HPDE6-E6E7 (cell line): Measurements from ENCODE around the gene PLEKHA6.
"Not testable (repeated sequence)": the region's sequence is repeated elsewhere in the genome, so short reads cannot be mapped to it uniquely, and the experiment has no call there.

ENCODE experiments used
- DNase-seq: peaks from one replicate; pipeline ENCODE4 v3.0.0; 2011; ENCODE audit warnings: missing footprints; ENCODE audit errors: extremely low spot score

PLEKHA6 gene

GRCh38 chr1:204242920-204243319, 116.8 kb downstream of the PLEKHA6 start:
- no peak for DNase-seq

- DNase-seq: no peak
Observed at GRCh38 chr1:204241914-204242313, 117.8 kb downstream of the PLEKHA6 start.

GRCh38 chr1:204241050-204241449, 118.7 kb downstream of the PLEKHA6 start:
- DNase-seq: peak; percentile 37

GRCh38 chr1:204240233-204240632, 119.5 kb downstream of the PLEKHA6 start:
- DNase-seq: no peak

- DNase-seq: not testable (repeated sequence)
Observed at GRCh38 chr1:204239401-204239800, 120.3 kb downstream of the PLEKHA6 start.

- not testable (repeated sequence) for DNase-seq
Observed at GRCh38 chr1:204238520-204238919, 121.2 kb downstream of the PLEKHA6 start.

GRCh38 chr1:204237515-204237914, 122.2 kb downstream of the PLEKHA6 start:
- not testable (repeated sequence) for DNase-seq

GRCh38 chr1:204232526-204232925, 127.2 kb downstream of the PLEKHA6 start:
- DNase-seq: no peak

- no peak for DNase-seq
Observed at GRCh38 chr1:204230211-204230610, 129.5 kb downstream of the PLEKHA6 start.

- no peak for DNase-seq
Observed at GRCh38 chr1:204228896-204229295, 130.8 kb downstream of the PLEKHA6 start.

- no peak for DNase-seq
Observed at GRCh38 chr1:204227996-204228785, 131.5 kb downstream of the PLEKHA6 start.

GRCh38 chr1:204227351-204227750, 132.4 kb downstream of the PLEKHA6 start:
- no peak for DNase-seq

GRCh38 chr1:204225841-204226735, 133.6 kb downstream of the PLEKHA6 start:
- DNase-seq: peak; percentile 82

- no peak for DNase-seq
Observed at GRCh38 chr1:204224655-204225054, 135.1 kb downstream of the PLEKHA6 start.

- no peak for DNase-seq
Observed at GRCh38 chr1:204223129-204223860, 136.4 kb downstream of the PLEKHA6 start.

GRCh38 chr1:204222764-204223055, 137.0 kb downstream of the PLEKHA6 start:
- no peak for DNase-seq

- no peak for DNase-seq
Observed at GRCh38 chr1:204222006-204222763, 137.5 kb downstream of the PLEKHA6 start.

GRCh38 chr1:204221271-204221670, 138.5 kb downstream of the PLEKHA6 start:
- DNase-seq: no peak

GRCh38 chr1:204219971-204220616, 139.6 kb downstream of the PLEKHA6 start:
- DNase-seq: no peak

- no peak for DNase-seq
Observed at GRCh38 chr1:204218552-204218951, 141.2 kb downstream of the PLEKHA6 start.

- no peak for DNase-seq
Observed at GRCh38 chr1:204217648-204218000, 142.1 kb downstream of the PLEKHA6 start.
